Heart left ventricle (tissue), 16 donors: ENCODE data around the gene ST6GALNAC5. TPM values are rescaled to one million over a fixed set of nuclear protein-coding genes. Genes with fewer than 3 reads are reported as not detected.

Source experiments
- ATAC-seq, 4 donors: fragments of 200-7000 bp; cut with Tn5 transposase; one replicate each; pipeline ENCODE4 v1.9.1; 2020 to 2022; ENCODE audit warnings: moderate library complexity in 4 of 4, mild to moderate bottlenecking in 3 of 4, moderate number of reproducible peaks in 1 of 4
- DNase-seq, 5 donors: peaks; one replicate each; pipeline ENCODE4 v3.0.0-alpha.2; 2020
- H3K27ac ChIP-seq, 12 donors: fragments of 200-600 bp; sonication (generic) in 4 of 12; one replicate each; pipeline versions ENCODE4 v1.5.0 to v1.8.0; 2016 to 2022; ENCODE audit warnings: mild to moderate bottlenecking in 2 of 12
- H3K27me3 ChIP-seq, 9 donors: fragments of 200-600 bp; sonication (generic) in 2 of 9; one replicate each; pipeline versions ENCODE4 v1.5.1 to v1.8.0; 2016 to 2022; ENCODE audit warnings: mild to moderate bottlenecking in 3 of 9
- H3K36me3 ChIP-seq, 9 donors: fragments of 200-600 bp; sonication (generic) in 2 of 9; one replicate each; pipeline versions ENCODE4 v1.5.0 to v1.8.0; 2018 to 2022; ENCODE audit warnings: mild to moderate bottlenecking in 2 of 9
- H3K4me1 ChIP-seq, 12 donors: fragments of 200-600 bp; sonication (generic) in 4 of 12; one replicate each; pipeline versions ENCODE4 v1.5.0 to v1.8.0; 2016 to 2022; ENCODE audit warnings: mild to moderate bottlenecking in 3 of 12
- H3K4me3 ChIP-seq, 12 donors: fragments of 200-600 bp; sonication (generic) in 4 of 12; one replicate each; pipeline versions ENCODE4 v1.5.0 to v1.8.0; 2017 to 2022; ENCODE audit warnings: mild to moderate bottlenecking in 9 of 12, moderate library complexity in 4 of 12
- H3K9me3 ChIP-seq, 12 donors: fragments of 200-600 bp; sonication (generic) in 4 of 12; one replicate each; pipeline versions ENCODE4 v1.5.0 to v1.8.0; 2016 to 2022; ENCODE audit warnings: mild to moderate bottlenecking in 1 of 12
- POLR2A ChIP-seq, 2 donors: fragments of 450-650 bp; IDR thresholded peaks; one replicate each; pipeline ENCODE4 v1.6.1; 2017; ENCODE audit warnings: antibody characterized with exemption in 2 of 2, mild to moderate bottlenecking in 2 of 2, moderate library complexity in 2 of 2
- WGBS, 4 donors: extraction: QIAGEN DNeasy Blood & Tissue Kit in 2 of 4; methylation state at CpG; one replicate each; pipeline versions ENCODE4 v1.1.5 to v1.1.7; 2013 to 2018; 5-methylcytosine and 5-hydroxymethylcytosine counted together
- intact Hi-C, 10 donors: fragments of 100-400 bp; cut with DNase I; formaldehyde crosslinking; loops; one replicate each; pipeline versions ENCODE4 v1.11.1 to v1.14.2; 2022
- polyA plus RNA-seq, 2 donors: library from polyadenylated mRNA; stranded (reverse); fragments of 200-250 nt; gene quantifications; one replicate each; pipeline ENCODE4 v1.2.3, GENCODE V29; 2013
- total RNA-seq, 9 donors: library from RNA; depleted of rRNA in 2 of 9; stranded (reverse); fragments of >200 nt in 2 of 9; fragmentation: NEBNext Ultra II Directional in 3 of 9; extraction: Animal tissue kit (Norgen Biotek cat#: 25700) in 3 of 9; gene quantifications; one replicate each; pipeline versions ENCODE4 v1.1.0 to v1.2.4, GENCODE V29; 2016 to 2023
- TF ChIP-seq, protein P1 (sequence below), 12 donors: fragments of 200-600 bp; sonication (generic) in 4 of 12; IDR thresholded peaks; one replicate each; pipeline versions ENCODE4 v1.5.0 to v1.8.0; 2018 to 2022; ENCODE audit warnings: antibody characterized with exemption in 12 of 12, mild to moderate bottlenecking in 5 of 12
- donor health status: ischemic (EF 13 %, LVEDD 7.1; RV severe dilation, severe dysfunction).
- donor health status: healthy with polysubstance abuse.
- donor health status: DM: no; HTN: yes; CAD: no.
- donor health status: DM: no; HTN: no; CAD: no.
- donor health status: ischemic (EF 25% LVEDD 6.9; RV normal size, moderate dysfunction).
- donor health status: ischemic (EF 25% LVEDD 5.7; RV mildly dilated, moderate dysfunction).
- donor health status: healthy.
- donor health status: DM: yes; HTN: yes; CAD: no.
- donor health status: ischemic (EF 35%, LVEDD 5.7; RV mildly dilated, moderate dysfunction).
- donor health status: nonischemic (EF 11% LVEDD 7.7; RV severe dilation, severe dysfunction).
- donor health status: DM: yes; HTN: yes; CAD: no.
- donor health status: PGD.
- donor health status: ischemic (EF 29% LVEDD 5.4; RV normal size, mild dysfunction).
- donor health status: nonischemic (EF 23%, LVEDD 6.1; RV moderate dilation, normal function).

ST6GALNAC5 gene
- total and polyA plus RNA-seq, 11 donors, result 0.14 to 0.83 (median 0.45) TPM; not detected in 2

DNA sequence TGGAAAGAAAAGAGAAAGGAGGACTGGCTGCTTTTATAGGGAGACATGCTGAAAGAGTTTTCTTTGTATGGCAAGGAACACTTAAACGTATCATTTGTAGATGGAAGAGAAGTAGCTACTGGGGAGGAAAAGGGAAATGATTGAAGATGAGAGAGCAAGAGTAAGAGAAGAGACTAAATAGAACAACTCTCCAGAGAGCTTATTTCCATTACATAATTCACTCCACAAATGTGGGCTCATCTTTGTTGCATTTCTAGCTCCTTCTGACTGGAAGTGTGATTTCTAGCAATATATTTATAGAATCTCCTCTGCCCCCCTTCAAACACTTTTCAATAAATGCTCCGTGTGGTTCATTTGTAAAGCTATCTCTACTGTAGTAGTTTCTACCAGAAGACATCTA, 71.0 kb downstream of the ST6GALNAC5 start:
- no peaks in the 10 kb centered on the region for H3K9me3 ChIP-seq
- H3K4me1 ChIP-seq, result no peaks in the 10 kb centered on the region
- H3K27ac ChIP-seq, result no peak overlapping the region
- no peaks in the 10 kb centered on the region for H3K27me3 ChIP-seq
- no peak overlapping the region for H3K4me3 ChIP-seq
- ATAC-seq (no peak), DNase-seq (no peak)
- H3K36me3 ChIP-seq, result no peaks in the 10 kb centered on the region
- TF ChIP-seq, protein P1, sequence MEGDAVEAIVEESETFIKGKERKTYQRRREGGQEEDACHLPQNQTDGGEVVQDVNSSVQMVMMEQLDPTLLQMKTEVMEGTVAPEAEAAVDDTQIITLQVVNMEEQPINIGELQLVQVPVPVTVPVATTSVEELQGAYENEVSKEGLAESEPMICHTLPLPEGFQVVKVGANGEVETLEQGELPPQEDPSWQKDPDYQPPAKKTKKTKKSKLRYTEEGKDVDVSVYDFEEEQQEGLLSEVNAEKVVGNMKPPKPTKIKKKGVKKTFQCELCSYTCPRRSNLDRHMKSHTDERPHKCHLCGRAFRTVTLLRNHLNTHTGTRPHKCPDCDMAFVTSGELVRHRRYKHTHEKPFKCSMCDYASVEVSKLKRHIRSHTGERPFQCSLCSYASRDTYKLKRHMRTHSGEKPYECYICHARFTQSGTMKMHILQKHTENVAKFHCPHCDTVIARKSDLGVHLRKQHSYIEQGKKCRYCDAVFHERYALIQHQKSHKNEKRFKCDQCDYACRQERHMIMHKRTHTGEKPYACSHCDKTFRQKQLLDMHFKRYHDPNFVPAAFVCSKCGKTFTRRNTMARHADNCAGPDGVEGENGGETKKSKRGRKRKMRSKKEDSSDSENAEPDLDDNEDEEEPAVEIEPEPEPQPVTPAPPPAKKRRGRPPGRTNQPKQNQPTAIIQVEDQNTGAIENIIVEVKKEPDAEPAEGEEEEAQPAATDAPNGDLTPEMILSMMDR (IDR thresholded peaks at IDR 0.05), result no peak
- TF ChIP-seq POLR2A (IDR thresholded peaks at IDR 0.05), result no peak
- intact Hi-C loops, result no loop called here
- 36 to 43% (median 41%) methylated on average over 2 of the region's 2 CpGs for WGBS, 4 donors

DNA sequence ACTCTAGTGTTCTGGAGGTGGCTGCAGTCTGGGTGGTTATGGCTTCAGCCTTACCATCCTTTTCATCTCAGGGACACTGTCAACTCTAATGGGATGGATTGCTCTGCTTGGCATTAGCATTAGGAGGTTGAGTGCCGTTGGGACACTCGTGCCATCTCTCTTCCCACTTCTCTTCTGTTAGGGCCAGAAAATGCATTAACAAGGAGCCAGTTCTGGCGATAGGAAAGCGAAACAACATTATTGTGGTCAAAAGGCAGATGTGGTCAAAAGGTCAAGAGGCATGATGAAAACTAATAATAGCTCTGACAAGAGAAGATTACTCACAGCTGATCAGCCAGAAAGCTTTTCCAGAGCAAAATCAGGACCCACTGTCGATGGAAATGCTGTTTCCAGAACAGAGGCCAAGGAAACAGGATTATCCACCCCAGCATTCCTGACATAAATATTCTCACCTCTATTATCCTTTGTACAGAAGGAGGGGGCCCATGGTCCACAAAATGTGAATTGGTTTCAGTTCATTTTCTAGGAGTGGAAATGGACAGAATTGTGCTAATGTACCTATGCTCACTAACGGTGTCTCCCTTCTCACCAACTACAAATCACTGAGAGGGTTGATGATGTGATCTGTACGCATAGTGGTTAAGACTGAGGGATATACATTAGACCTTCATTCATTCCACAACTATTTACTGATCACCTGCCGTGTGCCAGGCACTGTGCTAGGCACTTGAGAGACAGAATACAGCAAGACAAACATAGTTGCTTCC, 72.0 kb downstream of the ST6GALNAC5 start:
- no peak overlapping the region for H3K27ac ChIP-seq
- intact Hi-C loops, result no loop called here

DNA sequence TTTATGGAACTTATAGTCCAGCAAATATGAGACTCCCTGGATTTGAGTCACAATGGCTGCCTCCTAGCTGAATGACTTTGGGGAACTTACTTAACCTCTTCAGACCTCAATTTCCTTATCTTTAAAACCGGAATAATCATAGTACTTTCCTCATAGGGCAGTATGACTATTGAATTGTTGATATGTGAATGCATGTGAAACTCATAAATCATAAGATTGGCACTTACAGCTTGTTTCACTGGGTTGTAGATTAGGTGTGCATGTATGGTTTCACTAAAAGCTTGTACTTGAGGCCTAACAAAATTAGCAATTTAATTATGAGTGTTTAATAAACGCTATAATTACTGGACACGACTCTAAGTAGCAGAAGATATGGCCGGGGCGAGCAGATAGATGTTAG, 72.5 kb downstream of the ST6GALNAC5 start:
- 85 to 90% (median 86%) methylated on average over 5 of the region's 5 CpGs for WGBS, 4 donors
- TF ChIP-seq, protein P1 (IDR thresholded peaks at IDR 0.05), result no peak
- no peak for TF ChIP-seq POLR2A (IDR thresholded peaks at IDR 0.05)
- intact Hi-C loops, result no loop called here
- no peak overlapping the region for H3K4me3 ChIP-seq
- DNase-seq (no peak), ATAC-seq (no peak)
- H3K27me3 ChIP-seq, result no peaks in the 10 kb centered on the region
- no peaks in the 10 kb centered on the region for H3K4me1 ChIP-seq
- no peaks in the 10 kb centered on the region for H3K36me3 ChIP-seq
- H3K27ac ChIP-seq, result no peak overlapping the region
- H3K9me3 ChIP-seq, result no peaks in the 10 kb centered on the region

More for the DNA sequence above, 72.0 kb downstream of the ST6GALNAC5 start:
- H3K27me3 ChIP-seq, result no peaks in the 10 kb centered on the region
- H3K4me3 ChIP-seq, result no peak overlapping the region
- no peak for TF ChIP-seq POLR2A (IDR thresholded peaks at IDR 0.05)
- TF ChIP-seq, protein P1 (IDR thresholded peaks at IDR 0.05), result no peak
- H3K4me1 ChIP-seq, result no peaks in the 10 kb centered on the region
- 52 to 68% (median 61%) methylated on average over 8 of the region's 8 CpGs for WGBS, 4 donors
- no peaks in the 10 kb centered on the region for H3K9me3 ChIP-seq
- ATAC-seq (no peak), DNase-seq (no peak)
- H3K36me3 ChIP-seq, result no peaks in the 10 kb centered on the region

DNA sequence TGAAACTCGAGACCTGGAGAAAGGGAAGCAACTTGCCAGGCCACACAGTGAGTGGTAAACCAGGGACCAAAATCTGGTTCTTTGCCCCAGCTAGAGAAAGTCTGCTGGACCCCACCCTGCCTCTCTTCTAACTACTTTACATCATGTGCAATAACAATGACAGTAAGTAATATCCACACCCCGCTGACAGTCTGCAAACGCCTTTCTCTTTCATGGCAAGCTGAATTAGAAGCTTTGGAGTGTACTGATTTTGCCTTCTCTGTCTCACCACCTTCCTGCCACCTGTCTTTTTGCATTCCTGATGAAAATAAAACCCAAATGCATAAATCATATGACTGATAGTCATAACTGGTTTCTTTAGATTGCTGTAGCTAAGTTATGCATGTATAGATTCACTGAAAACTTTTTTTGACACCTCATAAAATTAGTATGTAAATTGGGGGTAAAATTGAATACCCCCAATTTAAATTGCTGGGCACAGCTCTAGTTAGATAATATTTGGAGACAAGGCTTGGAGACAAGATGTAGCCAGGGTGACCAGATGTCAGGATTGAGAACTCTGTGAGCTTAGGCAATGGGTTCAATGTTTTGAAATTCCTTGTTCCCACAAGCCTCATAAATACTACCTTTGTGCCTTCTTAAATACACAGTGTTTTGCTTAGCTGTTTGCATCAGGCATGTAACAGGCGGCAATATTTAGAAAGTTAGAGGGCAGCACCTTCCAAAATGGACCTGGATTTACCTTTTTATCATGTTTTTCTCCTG, 73.5 kb downstream of the ST6GALNAC5 start:
- WGBS, 4 donors, result 80 to 87% (median 82%) methylated on average over 4 of the region's 4 CpGs
- ATAC-seq (no peak), DNase-seq (no peak)
- H3K27me3 ChIP-seq, result no peaks in the 10 kb centered on the region
- H3K9me3 ChIP-seq, result no peaks in the 10 kb centered on the region
- H3K27ac ChIP-seq, result no peak overlapping the region
- TF ChIP-seq, protein P1 (IDR thresholded peaks at IDR 0.05), result no peak
- TF ChIP-seq POLR2A (IDR thresholded peaks at IDR 0.05), result no peak
- intact Hi-C loops, result no loop called here
- no peaks in the 10 kb centered on the region for H3K36me3 ChIP-seq
- no peak overlapping the region for H3K4me3 ChIP-seq
- no peaks in the 10 kb centered on the region for H3K4me1 ChIP-seq
